Activated naive CD8-positive, alpha-beta T cell treated with anti-CD3 and anti-CD28 coated beads, Interleukin-2, amount 50 U/mL, for 16 hours (primary cell): ENCODE data around the gene PANX2.

Source experiments
- DNase-seq: peaks from one replicate; pipeline ENCODE4 v3.0.0-alpha.2; 2020; ENCODE audit warnings: low read depth, low spot score

The PANX2 gene

GRCh38 chr22:50211147-50211546 is 40.6 kb downstream of the PANX2 start:
- no peak for DNase-seq

- no peak for DNase-seq
Observed at GRCh38 chr22:50213263-50213662, 42.7 kb downstream of the PANX2 start.

GRCh38 chr22:50215297-50216054 is 44.9 kb downstream of the PANX2 start:
- DNase-seq: no peak

- DNase-seq: no peak
Observed at GRCh38 chr22:50216055-50216683, 45.6 kb downstream of the PANX2 start.

- no peak for DNase-seq
Observed at GRCh38 chr22:50216684-50217520, 46.4 kb downstream of the PANX2 start.

- no peak for DNase-seq
Observed at GRCh38 chr22:50217543-50218152, 47.1 kb downstream of the PANX2 start.

- no peak for DNase-seq
Observed at GRCh38 chr22:50218153-50218995, 47.8 kb downstream of the PANX2 start.

GRCh38 chr22:50218996-50219727 is 48.6 kb downstream of the PANX2 start:
- no peak for DNase-seq

- DNase-seq: no peak
Observed at GRCh38 chr22:50219800-50220602, 49.5 kb downstream of the PANX2 start.

GRCh38 chr22:50220603-50221409 is 50.3 kb downstream of the PANX2 start:
- DNase-seq: no peak

GRCh38 chr22:50221410-50222300 is 51.1 kb downstream of the PANX2 start:
- no peak for DNase-seq

- DNase-seq: no peak
Observed at GRCh38 chr22:50222508-50222907, 52.0 kb downstream of the PANX2 start.

GRCh38 chr22:50224071-50224470 is 53.5 kb downstream of the PANX2 start:
- DNase-seq: no peak

GRCh38 chr22:50225200-50225969 is 54.9 kb downstream of the PANX2 start:
- DNase-seq: no peak

- no peak for DNase-seq
Observed at GRCh38 chr22:50226063-50226874, 55.7 kb downstream of the PANX2 start.

GRCh38 chr22:50226875-50227165 is 56.3 kb downstream of the PANX2 start:
- no peak for DNase-seq
